GM21381 (cell line): ENCODE data around the gene WNT11.

ENCODE experiments used
- ATAC-seq: cut with Tn5 transposase; IDR thresholded peaks from one replicate; pipeline ENCODE4 v1.9.1; 2021; ENCODE audit warnings: mild to moderate bottlenecking, moderate library complexity; ENCODE audit not compliant: unreplicated experiment

WNT11 gene

DNA sequence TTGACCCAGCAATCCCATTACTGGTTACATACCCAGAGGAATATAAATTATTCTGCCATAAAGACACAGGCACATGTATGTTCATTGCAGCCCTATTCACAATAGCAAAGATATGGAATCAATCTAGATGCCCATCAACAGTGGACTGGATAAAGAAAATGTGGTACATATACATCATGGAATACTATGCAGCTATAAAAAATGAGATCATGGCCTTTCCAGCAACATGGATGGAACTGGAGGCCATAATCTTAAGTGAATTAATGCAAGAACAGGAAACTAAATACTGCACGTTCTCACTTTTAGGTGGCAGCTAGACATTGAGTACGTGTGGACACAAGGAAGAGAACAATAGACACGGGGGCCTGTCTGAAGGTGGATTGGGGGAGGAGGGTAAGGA, 15.1 kb upstream of the WNT11 start:
- no peak for ATAC-seq

- ATAC-seq: no peak
Observed at GRCh38 chr11:76219243-76219642, 12.9 kb upstream of the WNT11 start.

DNA sequence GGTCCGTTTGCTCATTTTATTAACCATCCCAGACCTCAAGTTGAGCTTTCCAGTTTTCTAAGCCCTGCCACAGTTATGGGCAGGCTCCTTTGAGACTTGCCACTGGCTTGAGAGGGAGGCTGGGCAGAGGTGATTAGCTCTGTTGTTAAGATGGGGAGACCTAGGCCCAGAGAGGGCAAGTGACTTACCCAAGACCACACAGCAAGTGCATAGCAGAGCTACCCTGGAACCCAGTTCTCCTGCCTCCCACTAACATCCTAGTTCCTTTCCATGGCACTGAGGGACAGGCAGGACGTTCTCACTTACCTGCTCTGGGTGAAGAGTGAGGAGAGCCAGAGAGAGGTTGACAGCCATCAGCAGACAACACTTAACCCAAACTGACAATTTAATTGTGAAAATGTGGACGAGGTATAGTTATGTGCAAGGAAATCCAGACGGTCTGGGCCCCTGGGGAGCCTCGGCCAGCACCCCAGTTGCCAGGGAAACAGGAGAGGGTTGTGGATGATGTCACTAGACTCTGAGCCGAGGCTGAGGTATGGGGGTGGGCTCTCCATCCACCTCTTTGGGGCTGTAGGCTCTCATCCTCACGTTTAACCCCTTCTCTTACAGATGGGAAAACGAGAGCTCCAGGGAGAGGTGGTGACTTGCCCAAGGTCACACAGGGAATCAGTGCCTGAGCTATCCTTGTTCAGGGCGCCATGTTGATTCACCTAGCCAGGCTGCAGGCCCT, 12.3 kb upstream of the WNT11 start:
- no peak for ATAC-seq

DNA sequence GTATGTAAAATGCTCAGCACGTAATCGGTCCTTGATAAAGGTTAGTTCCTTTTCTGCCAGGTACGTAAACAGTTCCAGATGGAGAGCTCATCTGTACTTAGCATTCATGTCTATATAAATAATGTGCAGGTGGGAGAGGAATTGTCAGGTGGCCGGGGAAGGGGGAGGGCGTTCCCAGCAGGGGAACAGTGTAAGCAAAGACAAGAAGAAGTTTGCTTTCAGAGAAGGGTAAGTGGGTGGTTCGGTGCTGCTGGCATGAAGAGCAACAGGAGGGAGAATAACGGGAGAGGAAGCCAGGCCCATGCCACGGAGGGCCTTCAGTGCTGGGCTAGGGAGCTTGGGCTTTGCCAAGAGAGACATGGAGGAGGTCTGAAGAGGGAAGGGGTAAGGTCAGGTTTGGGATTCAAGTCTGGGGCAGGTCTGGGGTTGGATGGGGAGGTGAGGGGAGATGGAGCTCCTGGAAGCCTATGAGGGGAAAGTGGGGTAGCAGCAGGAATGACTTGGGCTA, 11.4 kb upstream of the WNT11 start:
- no peak for ATAC-seq

DNA sequence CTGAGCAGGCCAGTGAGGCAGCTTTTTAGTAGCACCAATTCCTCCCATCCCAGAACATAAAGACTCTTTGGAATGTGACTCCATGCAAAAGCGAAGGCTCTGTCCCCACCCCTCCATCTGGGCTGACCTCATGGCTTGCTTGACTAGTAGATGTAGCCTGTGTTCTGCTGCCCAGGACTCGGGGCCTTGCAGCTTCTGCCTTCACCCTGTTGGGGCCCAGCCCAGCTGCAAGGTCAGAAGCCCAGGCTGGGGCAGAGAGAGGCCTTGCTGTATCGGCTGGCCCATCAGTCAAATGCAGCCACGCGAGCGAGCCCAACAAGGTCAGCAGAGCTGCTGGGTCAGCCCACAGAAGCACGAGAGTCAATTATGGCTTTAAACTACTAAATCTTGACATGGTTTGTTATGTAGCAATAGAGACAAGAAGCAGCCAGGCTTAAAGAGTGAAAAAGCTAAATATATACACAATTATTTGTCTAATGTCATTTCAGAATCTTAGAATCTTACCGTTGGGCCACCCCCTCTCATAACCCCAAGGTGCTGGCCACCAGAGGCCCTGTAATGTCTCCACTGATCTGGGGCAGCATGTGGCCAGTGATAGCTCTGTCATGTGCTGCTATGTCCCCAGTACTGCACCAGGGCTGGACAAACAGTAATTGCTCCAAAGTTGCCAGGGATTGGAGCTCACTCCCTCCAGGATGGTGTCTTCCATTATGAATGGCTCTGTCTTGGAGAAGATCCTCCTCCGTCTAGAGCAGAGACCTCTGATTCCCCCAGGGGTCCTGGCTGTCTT, 10.4 kb upstream of the WNT11 start:
- no peak for ATAC-seq

GRCh38 chr11:76215941-76216340, 9.6 kb upstream of the WNT11 start:
- ATAC-seq: no peak

DNA sequence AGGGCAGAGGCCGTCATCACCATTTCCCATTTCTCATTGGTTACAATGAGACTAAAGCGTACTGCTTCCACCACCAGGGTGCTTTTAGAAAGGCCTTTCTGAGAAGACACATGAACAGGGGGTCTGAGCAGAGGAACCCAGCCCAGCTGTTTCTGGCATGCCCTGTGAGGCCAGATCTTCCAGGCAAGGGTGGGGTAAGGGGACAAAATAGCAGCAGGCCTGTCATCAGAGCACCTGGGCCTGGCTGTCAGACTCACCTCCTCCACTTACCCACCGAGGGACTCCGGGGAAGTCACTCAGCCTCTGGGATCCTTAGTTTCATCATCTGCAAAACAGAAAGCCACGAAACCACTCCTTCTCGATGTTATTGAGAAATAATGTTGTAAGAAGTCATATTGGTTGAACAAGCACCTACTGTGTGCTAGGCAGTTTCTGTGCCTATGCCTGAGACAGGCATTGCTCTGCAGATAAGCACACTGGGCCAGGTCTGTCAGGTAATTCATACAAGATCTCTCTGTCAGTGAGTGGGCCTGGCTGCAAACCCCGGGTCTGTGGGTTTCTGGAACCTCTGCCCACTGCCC, 8.8 kb upstream of the WNT11 start:
- no peak for ATAC-seq

- no peak for ATAC-seq
Observed at GRCh38 chr11:76214186-76214585, 7.9 kb upstream of the WNT11 start.

DNA sequence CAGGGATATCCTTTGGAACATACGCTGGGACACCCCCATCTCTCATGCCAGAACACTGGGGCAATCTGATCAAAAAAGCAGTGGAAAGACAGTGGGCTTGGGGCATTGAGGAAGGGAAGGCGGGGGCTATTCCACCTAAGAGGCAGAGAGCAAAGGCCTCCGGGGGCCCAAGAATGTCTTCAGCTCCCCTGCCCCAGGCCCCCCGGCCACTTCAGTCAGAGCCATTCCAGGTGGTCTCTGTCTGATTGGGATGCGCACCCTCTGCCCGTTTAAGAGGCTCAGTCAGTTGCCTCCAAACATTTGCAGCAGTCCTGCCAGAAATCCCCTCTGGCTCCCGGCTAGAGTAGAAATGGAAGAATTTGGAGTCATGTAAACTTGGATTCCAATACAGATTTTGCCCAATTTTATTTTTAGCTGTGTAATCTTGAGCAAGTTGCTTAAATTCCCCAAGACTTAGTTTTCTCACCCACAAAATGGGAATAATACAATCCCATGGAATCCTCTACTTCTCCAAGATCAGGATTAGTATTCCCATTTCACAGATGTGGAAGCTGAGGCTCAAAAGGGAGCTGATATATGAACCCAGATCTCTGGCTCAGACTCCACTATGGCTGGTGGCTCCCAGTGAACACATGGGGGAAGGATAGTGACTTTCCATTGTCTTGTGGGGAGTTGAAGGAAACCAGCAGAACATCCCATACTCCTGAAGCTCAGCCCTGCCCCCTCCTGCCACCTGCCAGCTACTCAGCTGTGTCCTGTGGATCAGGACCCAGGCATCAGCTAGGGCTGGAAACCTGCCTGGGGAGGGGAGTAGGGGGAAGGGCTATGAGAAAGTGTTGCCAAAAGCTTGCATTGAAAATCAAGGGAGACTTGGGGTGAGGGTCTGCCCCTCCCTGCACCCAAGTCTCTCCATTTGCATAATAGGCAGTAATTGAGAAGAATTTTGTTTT, 6.1 kb upstream of the WNT11 start:
- no peak for ATAC-seq

DNA sequence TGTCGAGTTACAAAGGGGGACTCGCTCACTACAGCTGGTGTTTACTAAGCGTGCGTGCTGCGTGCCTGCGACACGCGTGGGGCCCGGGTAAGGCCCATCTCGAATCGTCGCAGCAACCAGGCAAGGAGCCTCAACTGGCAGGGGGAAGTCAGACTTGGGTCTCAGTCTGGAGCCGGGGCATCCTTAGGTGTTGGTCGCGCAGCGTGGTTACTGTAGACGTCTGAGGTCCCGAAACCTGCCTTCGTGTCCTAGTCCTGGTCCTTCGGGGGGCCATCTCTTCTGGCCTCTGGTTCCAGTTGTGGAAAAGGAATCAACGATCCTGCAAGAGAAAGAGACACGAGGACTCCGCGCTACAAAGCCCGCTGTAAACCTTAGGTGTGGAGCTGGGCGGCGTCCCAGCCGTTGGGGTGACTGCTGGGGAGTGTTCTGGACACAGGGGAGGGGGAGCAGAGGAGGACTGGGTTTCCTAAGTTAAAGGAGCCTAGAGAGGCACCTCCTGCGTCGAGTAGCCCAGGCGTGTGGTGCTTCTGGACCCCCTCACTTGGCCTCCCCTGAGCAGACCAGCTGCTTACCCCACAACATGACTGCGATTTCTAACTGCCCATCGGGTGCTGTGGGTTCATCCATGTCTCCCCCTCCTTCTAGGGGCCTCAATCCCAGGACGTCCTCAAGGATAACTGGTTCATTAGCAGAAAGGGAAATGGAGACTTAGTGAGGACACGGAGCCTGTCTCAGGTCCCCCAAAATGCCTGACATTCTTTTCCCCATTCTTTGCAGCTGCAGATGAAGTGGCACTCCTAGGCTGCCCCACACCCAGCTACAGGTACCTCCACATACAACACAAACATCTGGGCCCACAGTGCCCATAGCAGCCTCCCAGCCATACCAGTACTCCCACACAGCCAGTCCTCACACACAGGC, 4.9 kb upstream of the WNT11 start:
- no peak for ATAC-seq

GRCh38 chr11:76209973-76210930, 4.0 kb upstream of the WNT11 start:
- no peak for ATAC-seq

GRCh38 chr11:76209375-76209972, 3.2 kb upstream of the WNT11 start:
- no peak for ATAC-seq

- no peak for ATAC-seq
Observed at GRCh38 chr11:76208438-76209374, 2.4 kb upstream of the WNT11 start.

- ATAC-seq: no peak
Observed at GRCh38 chr11:76207642-76208401, 1.5 kb upstream of the WNT11 start.

- ATAC-seq: no peak
Observed at GRCh38 chr11:76206077-76206326, 300 bp downstream of the WNT11 start.

- no peak for ATAC-seq
Observed at GRCh38 chr11:76205252-76206076, 838 bp downstream of the WNT11 start.
